ENCODE results near the gene MYO16. TPM values are rescaled to one million over a fixed set of nuclear protein-coding genes. Genes with fewer than 3 reads are reported as not detected.
A peak's percentile ranks its signal among the peaks of the same experiment; 100 is the strongest.

MYO16 gene
- total and polyA plus RNA-seq, 4 donors, result 0.48 TPM; not detected in 3

- H3K36me3 ChIP-seq (ENCODE audit: control insufficient read depth in 1 of 2, insufficient read depth in 2 of 2, low read length in 1 of 2), result no peaks in the 10 kb centered on the region
- H3K9me3 ChIP-seq (ENCODE audit: control insufficient read depth, low read length), result no peaks in the 10 kb centered on the region
- 63 to 68% methylated on average over 5 of the region's 5 CpGs for WGBS, 2 donors
- intact Hi-C loops (cut with DNase I), result no loop called here
- no peak for ATAC-seq (ENCODE audit: low FRiP score)
- H3K27me3 ChIP-seq (ENCODE audit: control insufficient read depth in 1 of 2, insufficient read depth in 2 of 2, low read length in 1 of 2), result no peaks in the 10 kb centered on the region
- DNase-seq, result no peak
- H3K4me3 ChIP-seq (ENCODE audit: low read length in 2 of 2), result no peak overlapping the region
- no peaks in the 10 kb centered on the region for H3K4me1 ChIP-seq (ENCODE audit: control insufficient read depth in 1 of 2, insufficient read depth in 2 of 2, low read length in 2 of 2)
- H3K27ac ChIP-seq (ENCODE audit: low read depth in 1 of 2, low read length in 2 of 2), result no peak overlapping the region
These were observed 603.9 kb downstream of the MYO16 start for GRCh38 chr13:109233293-109233692.

- Histone ChIP-seq H3K36me3 (ENCODE audit: control insufficient read depth in 1 of 2, insufficient read depth in 2 of 2, low read length in 1 of 2) (no peaks in the 10 kb centered on the region), H3K27ac (ENCODE audit: low read depth in 1 of 2, low read length in 2 of 2) (no peak overlapping the region), H3K4me3 (ENCODE audit: low read length in 2 of 2) (no peak overlapping the region), H3K27me3 (ENCODE audit: control insufficient read depth in 1 of 2, insufficient read depth in 2 of 2, low read length in 1 of 2) (no peaks in the 10 kb centered on the region), H3K4me1 (ENCODE audit: control insufficient read depth in 1 of 2, insufficient read depth in 2 of 2, low read length in 2 of 2) (no peaks in the 10 kb centered on the region), H3K9me3 (ENCODE audit: control insufficient read depth, low read length) (no peaks in the 10 kb centered on the region)
- DNase-seq (no peak), ATAC-seq (ENCODE audit: low FRiP score) (no peak)
- 64 to 74% methylated on average over 6 of the region's 6 CpGs for WGBS, 2 donors
- intact Hi-C loops (cut with DNase I), result no loop called here
These were observed 606.5 kb downstream of the MYO16 start for GRCh38 chr13:109235901-109236300.

GRCh38 chr13:109241160-109241559, 611.7 kb downstream of the MYO16 start:
- Histone ChIP-seq H3K36me3 (ENCODE audit: control insufficient read depth in 1 of 2, insufficient read depth in 2 of 2, low read length in 1 of 2) (no peaks in the 10 kb centered on the region), H3K27ac (ENCODE audit: low read depth in 1 of 2, low read length in 2 of 2) (no peak overlapping the region), H3K4me3 (ENCODE audit: low read length in 2 of 2) (no peak overlapping the region), H3K9me3 (ENCODE audit: control insufficient read depth, low read length) (no peaks in the 10 kb centered on the region), H3K27me3 (ENCODE audit: control insufficient read depth in 1 of 2, insufficient read depth in 2 of 2, low read length in 1 of 2) (no peaks in the 10 kb centered on the region), H3K4me1 (ENCODE audit: control insufficient read depth in 1 of 2, insufficient read depth in 2 of 2, low read length in 2 of 2) (peaks cover 1 to 2% of the 10 kb centered on the region in 2 donors)
- 92 to 93% methylated on average over 2 of the region's 2 CpGs for WGBS, 2 donors
- intact Hi-C loops (cut with DNase I), result loop anchor here (5.0 to 10.0 kb wide), 3 partner anchors 84 to 544 kb away; partner anchors contain the start of gene IRS2 (in 1 of the 2)
- ATAC-seq (ENCODE audit: low FRiP score), result no peak
- no peak for DNase-seq

DNA sequence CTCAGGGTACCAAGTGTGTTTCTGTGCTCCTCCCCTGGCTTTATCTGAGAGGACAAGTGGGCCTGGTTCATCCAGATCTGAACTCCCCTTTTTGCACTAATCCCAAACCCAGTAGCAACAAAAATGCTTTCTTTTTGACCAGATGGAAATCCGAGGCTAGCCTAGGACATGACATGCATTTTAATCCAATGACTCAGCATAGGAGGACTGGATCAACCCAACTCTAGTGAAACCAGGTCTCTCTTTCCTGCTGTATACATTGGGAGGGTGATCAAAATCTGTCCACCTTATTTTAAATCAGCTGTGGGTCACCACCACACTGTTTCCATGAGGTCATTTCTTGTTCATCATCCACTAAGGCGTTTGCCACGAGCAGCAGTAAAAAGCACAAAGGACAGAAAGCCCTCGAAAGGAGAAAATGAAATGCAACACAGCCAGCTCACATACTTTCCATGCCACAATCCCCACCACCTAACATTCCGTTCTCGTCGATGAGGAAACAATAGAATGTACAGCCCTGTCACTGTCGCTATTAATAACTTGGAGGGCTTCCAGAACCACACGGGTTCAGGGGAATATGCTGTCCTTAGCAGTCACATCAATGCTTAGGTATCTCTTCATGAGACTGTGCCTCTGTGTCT, 614.0 kb downstream of the MYO16 start:
- 2 to 3% methylated on average over 9 of the region's 9 CpGs for WGBS, 2 donors
- Histone ChIP-seq H3K27ac (ENCODE audit: low read depth in 1 of 2, low read length in 2 of 2) (peak overlapping the region; percentile 49 to 97), H3K4me3 (ENCODE audit: low read length in 2 of 2) (peak overlapping the region in 1 of 2 donors; percentile 18), H3K27me3 (ENCODE audit: control insufficient read depth in 1 of 2, insufficient read depth in 2 of 2, low read length in 1 of 2) (no peaks in the 10 kb centered on the region), H3K9me3 (ENCODE audit: control insufficient read depth, low read length) (no peaks in the 10 kb centered on the region), H3K4me1 (ENCODE audit: control insufficient read depth in 1 of 2, insufficient read depth in 2 of 2, low read length in 2 of 2) (peaks cover 1 to 2% of the 10 kb centered on the region in 2 donors), H3K36me3 (ENCODE audit: control insufficient read depth in 1 of 2, insufficient read depth in 2 of 2, low read length in 1 of 2) (no peaks in the 10 kb centered on the region)
- ATAC-seq (ENCODE audit: low FRiP score) (peak; percentile 50), DNase-seq (no peak)
- intact Hi-C loops (cut with DNase I), result loop anchor here (5.0 to 10.0 kb wide), 3 partner anchors 86 to 541 kb away; partner anchors contain the start of gene IRS2 (in 1 of the 2)

- no peak for DNase-seq
- Histone ChIP-seq H3K4me3 (ENCODE audit: low read length in 2 of 2) (no peak overlapping the region), H3K9me3 (ENCODE audit: control insufficient read depth, low read length) (no peaks in the 10 kb centered on the region), H3K27me3 (ENCODE audit: control insufficient read depth in 1 of 2, insufficient read depth in 2 of 2, low read length in 1 of 2) (no peaks in the 10 kb centered on the region), H3K27ac (ENCODE audit: low read depth in 1 of 2, low read length in 2 of 2) (peak overlapping the region in 1 of 2 donors; percentile 7), H3K36me3 (ENCODE audit: control insufficient read depth in 1 of 2, insufficient read depth in 2 of 2, low read length in 1 of 2) (no peaks in the 10 kb centered on the region), H3K4me1 (ENCODE audit: control insufficient read depth in 1 of 2, insufficient read depth in 2 of 2, low read length in 2 of 2) (peaks cover 1 to 2% of the 10 kb centered on the region in 2 donors)
- 84 to 86% methylated on average over 7 of the region's 7 CpGs for whole genome bisulfite sequencing, 2 donors
- ATAC-seq (ENCODE audit: low FRiP score), result no peak
- intact Hi-C loops (cut with DNase I), result loop anchor here (5.0 to 10.0 kb wide), 3 partner anchors 87 to 540 kb away; partner anchors contain the start of gene IRS2 (in 1 of the 2)
These were observed 615.2 kb downstream of the MYO16 start for GRCh38 chr13:109244566-109244965.

GRCh38 chr13:109246001-109246400, 616.6 kb downstream of the MYO16 start:
- intact Hi-C loops (cut with DNase I), result loop anchor here in 1 of 2 donors (10.0 kb wide), 2 partner anchors 189 to 539 kb away; partner anchors contain the start of gene IRS2
- no peak for DNase-seq
- Histone ChIP-seq H3K27ac (ENCODE audit: low read depth in 1 of 2, low read length in 2 of 2) (no peak overlapping the region), H3K4me1 (ENCODE audit: control insufficient read depth in 1 of 2, insufficient read depth in 2 of 2, low read length in 2 of 2) (peaks cover 1 to 2% of the 10 kb centered on the region in 2 donors), H3K36me3 (ENCODE audit: control insufficient read depth in 1 of 2, insufficient read depth in 2 of 2, low read length in 1 of 2) (no peaks in the 10 kb centered on the region), H3K9me3 (ENCODE audit: control insufficient read depth, low read length) (no peaks in the 10 kb centered on the region), H3K4me3 (ENCODE audit: low read length in 2 of 2) (no peak overlapping the region), H3K27me3 (ENCODE audit: control insufficient read depth in 1 of 2, insufficient read depth in 2 of 2, low read length in 1 of 2) (no peaks in the 10 kb centered on the region)
- WGBS, 2 donors, result 96 to 100% methylated on average over 1 of the region's 1 CpG
- no peak for ATAC-seq (ENCODE audit: low FRiP score)

DNA sequence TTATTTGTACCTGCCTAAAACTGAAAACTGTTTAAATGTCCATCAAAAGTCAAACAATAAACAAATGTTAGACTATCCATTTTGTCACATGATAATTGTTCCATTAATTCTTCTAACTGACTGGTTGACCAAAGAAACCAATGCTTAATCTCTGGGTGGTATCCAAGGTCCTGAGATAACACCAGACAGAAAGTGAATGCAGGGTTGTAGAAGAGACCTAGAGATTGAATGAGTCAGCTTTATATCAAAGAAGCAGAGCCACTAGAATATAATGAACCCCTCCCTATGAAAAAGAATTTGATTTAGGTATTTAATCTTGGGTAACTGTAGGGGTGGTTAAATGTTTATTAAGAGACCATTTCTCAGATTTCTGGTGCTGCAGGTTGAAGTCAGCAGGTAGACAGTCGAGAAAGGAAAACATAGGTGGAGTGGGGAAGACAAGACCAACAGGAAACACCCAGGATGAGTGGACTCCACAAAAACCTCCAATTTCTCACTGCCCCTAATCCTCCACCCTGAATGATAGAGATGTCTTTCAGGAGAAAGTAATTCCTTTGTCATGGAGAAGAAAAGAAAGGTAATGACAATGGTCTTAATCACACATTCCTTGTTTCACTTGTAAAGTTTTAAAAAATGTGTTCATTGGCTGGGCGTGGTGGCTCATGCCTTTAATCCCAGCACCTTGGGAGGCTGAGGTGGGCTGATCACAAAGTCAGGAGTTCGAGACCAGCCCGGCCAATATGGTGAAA, 620.5 kb downstream of the MYO16 start:
- H3K27ac ChIP-seq (ENCODE audit: low read depth in 1 of 2, low read length in 2 of 2), result no peak overlapping the region
- H3K4me3 ChIP-seq (ENCODE audit: low read length in 2 of 2), result no peak overlapping the region
- no peak for ATAC-seq (ENCODE audit: low FRiP score)
- H3K27me3 ChIP-seq (ENCODE audit: control insufficient read depth in 1 of 2, insufficient read depth in 2 of 2, low read length in 1 of 2), result no peaks in the 10 kb centered on the region
- 90 to 97% methylated on average over 4 of the region's 4 CpGs for WGBS, 2 donors
- intact Hi-C loops (cut with DNase I), result loop anchor here (10.0 kb wide), 3 partner anchors 185 to 535 kb away; partner anchors contain the start of gene IRS2 (in 1 of the 2)
- no peaks in the 10 kb centered on the region for H3K36me3 ChIP-seq (ENCODE audit: control insufficient read depth in 1 of 2, insufficient read depth in 2 of 2, low read length in 1 of 2)
- DNase-seq, result no peak
- no peaks in the 10 kb centered on the region for H3K9me3 ChIP-seq (ENCODE audit: control insufficient read depth, low read length)
- H3K4me1 ChIP-seq (ENCODE audit: control insufficient read depth in 1 of 2, insufficient read depth in 2 of 2, low read length in 2 of 2), result no peaks in the 10 kb centered on the region

- intact Hi-C loops (cut with DNase I), result loop anchor here in 1 of 2 donors (10.0 kb wide), 1 partner anchor 203 kb away; no protein-coding TSS in a partner anchor
- 52 to 59% methylated on average over 2 of the region's 2 CpGs for WGBS, 2 donors
- Histone ChIP-seq H3K27ac (ENCODE audit: low read depth in 1 of 2, low read length in 2 of 2) (no peak overlapping the region), H3K36me3 (ENCODE audit: control insufficient read depth in 1 of 2, insufficient read depth in 2 of 2, low read length in 1 of 2) (no peaks in the 10 kb centered on the region), H3K4me3 (ENCODE audit: low read length in 2 of 2) (no peak overlapping the region), H3K9me3 (ENCODE audit: control insufficient read depth, low read length) (no peaks in the 10 kb centered on the region), H3K27me3 (ENCODE audit: control insufficient read depth in 1 of 2, insufficient read depth in 2 of 2, low read length in 1 of 2) (no peaks in the 10 kb centered on the region), H3K4me1 (ENCODE audit: control insufficient read depth in 1 of 2, insufficient read depth in 2 of 2, low read length in 2 of 2) (no peaks in the 10 kb centered on the region)
- ATAC-seq (ENCODE audit: low FRiP score) (no peak), DNase-seq (no peak)
These were observed 622.5 kb downstream of the MYO16 start for GRCh38 chr13:109251956-109252355.

Data from aorta (tissue), 5 donors.